ENCODE results near the gene MLLT3. TPM values are rescaled to one million over a fixed set of nuclear protein-coding genes. Genes with fewer than 3 reads are reported as not detected.

MLLT3 gene
- total and polyA plus RNA-seq, 8 donors, result 6.5 to 48.7 (median 24.4) TPM

- Histone ChIP-seq H3K4me1 (peaks cover 0 to 6% (median 0%) of the 10 kb centered on the region in 4 donors), H3K27me3 (no peaks in the 10 kb centered on the region), H3K27ac (no peak overlapping the region), H3K36me3 (no peaks in the 10 kb centered on the region), H3K9me3 (no peaks in the 10 kb centered on the region), H3K4me3 (no peak overlapping the region)
- intact Hi-C loops (cut with DNase I; ENCODE audit: low total_unique reads), result no loop called here
- WGBS, 5 donors, result 76 to 86% (median 79%) methylated on average over 4 of the region's 4 CpGs
- TF ChIP-seq POLR2A (IDR thresholded peaks at IDR 0.05) (no peak), CTCF (IDR thresholded peaks at IDR 0.05) (no peak), POLR2AphosphoS5 (IDR thresholded peaks at IDR 0.05) (no peak), EP300 (IDR thresholded peaks at IDR 0.05) (no peak)
- no peak for DNase-seq
Observed at GRCh38 chr9:20651939-20652338, 29.6 kb upstream of the MLLT3 start.

GRCh38 chr9:20650750-20651299 is 28.5 kb upstream of the MLLT3 start:
- Histone ChIP-seq H3K36me3 (no peaks in the 10 kb centered on the region), H3K4me1 (peaks cover 0 to 6% (median 0%) of the 10 kb centered on the region in 4 donors), H3K9me3 (no peaks in the 10 kb centered on the region), H3K27ac (no peak overlapping the region), H3K4me3 (no peak overlapping the region), H3K27me3 (no peaks in the 10 kb centered on the region)
- intact Hi-C loops (cut with DNase I; ENCODE audit: low total_unique reads), result no loop called here
- 51 to 71% (median 67%) methylated on average over 4 of the region's 4 CpGs for WGBS, 5 donors
- no peak for TF ChIP-seq POLR2A (IDR thresholded peaks at IDR 0.05)
- TF ChIP-seq EP300 (IDR thresholded peaks at IDR 0.05), result no peak
- TF ChIP-seq CTCF (IDR thresholded peaks at IDR 0.05), result no peak
- no peak for TF ChIP-seq POLR2AphosphoS5 (IDR thresholded peaks at IDR 0.05)
- DNase-seq, result peak in 1 of 2 donors; percentile 8

GRCh38 chr9:20650313-20650712 is 28.0 kb upstream of the MLLT3 start:
- TF ChIP-seq POLR2AphosphoS5 (IDR thresholded peaks at IDR 0.05) (no peak), CTCF (IDR thresholded peaks at IDR 0.05) (no peak), EP300 (IDR thresholded peaks at IDR 0.05) (no peak), POLR2A (IDR thresholded peaks at IDR 0.05) (no peak)
- intact Hi-C loops (cut with DNase I; ENCODE audit: low total_unique reads), result no loop called here
- H3K9me3 ChIP-seq, result no peaks in the 10 kb centered on the region
- no peak overlapping the region for H3K27ac ChIP-seq
- no peak for DNase-seq
- H3K4me1 ChIP-seq, result peaks cover 0 to 6% (median 0%) of the 10 kb centered on the region in 4 donors
- no peaks in the 10 kb centered on the region for H3K27me3 ChIP-seq
- H3K4me3 ChIP-seq, result no peak overlapping the region
- WGBS, 5 donors, result 80 to 87% (median 85%) methylated on average over 4 of the region's 4 CpGs
- H3K36me3 ChIP-seq, result no peaks in the 10 kb centered on the region

GRCh38 chr9:20649381-20649780 is 27.1 kb upstream of the MLLT3 start:
- Histone ChIP-seq H3K36me3 (no peaks in the 10 kb centered on the region), H3K9me3 (no peaks in the 10 kb centered on the region), H3K4me3 (no peak overlapping the region), H3K27me3 (no peaks in the 10 kb centered on the region), H3K4me1 (peaks cover 0 to 6% (median 0%) of the 10 kb centered on the region in 4 donors), H3K27ac (no peak overlapping the region)
- TF ChIP-seq POLR2AphosphoS5 (IDR thresholded peaks at IDR 0.05), result no peak
- no peak for TF ChIP-seq CTCF (IDR thresholded peaks at IDR 0.05)
- no peak for TF ChIP-seq POLR2A (IDR thresholded peaks at IDR 0.05)
- TF ChIP-seq EP300 (IDR thresholded peaks at IDR 0.05), result no peak
- DNase-seq, result no peak
- intact Hi-C loops (cut with DNase I; ENCODE audit: low total_unique reads), result no loop called here
- WGBS, 5 donors, result 43 to 58% (median 48%) methylated on average over 1 of the region's 1 CpG
